Effector memory CD4-positive, alpha-beta T cell (primary cell): Measurements from ENCODE around the gene REC8.
"Not testable (repeated sequence)": the region's sequence is repeated elsewhere in the genome, so short reads cannot be mapped to it uniquely, and the experiment has no call there.

ENCODE experiments used
- DNase-seq, 3 donors: peaks; one replicate each; pipeline ENCODE4 v3.0.0-alpha.2; 2020
- H3K27ac ChIP-seq: 2 replicates; pipeline ENCODE4 v1.7.0; 2013; ENCODE audit warnings: mild to moderate bottlenecking, low read length, moderate library complexity; ENCODE audit not compliant: insufficient read depth, poor library complexity, severe bottlenecking
- H3K27me3 ChIP-seq: replicated peaks from 2 replicates; pipeline ENCODE4 v1.7.0; 2013; ENCODE audit warnings: mild to moderate bottlenecking, low read length; ENCODE audit not compliant: insufficient read depth, control insufficient read depth, poor library complexity, severe bottlenecking
- H3K36me3 ChIP-seq: 2 replicates; pipeline ENCODE4 v1.7.0; 2013; ENCODE audit warnings: mild to moderate bottlenecking, low read length, moderate library complexity; ENCODE audit not compliant: control insufficient read depth, insufficient read depth
- H3K4me1 ChIP-seq: 2 replicates; pipeline ENCODE4 v1.7.0; 2013; ENCODE audit warnings: low read length, mild to moderate bottlenecking; ENCODE audit not compliant: control insufficient read depth, insufficient read depth, poor library complexity, severe bottlenecking
- H3K4me3 ChIP-seq: 2 replicates; pipeline ENCODE4 v1.7.0; 2013; ENCODE audit warnings: low read length, low read depth, mild to moderate bottlenecking; ENCODE audit not compliant: insufficient read depth, poor library complexity, severe bottlenecking
- H3K9me3 ChIP-seq: 2 replicates; pipeline ENCODE4 v1.7.0; 2013; ENCODE audit warnings: mild to moderate bottlenecking, low read length, moderate library complexity; ENCODE audit not compliant: control insufficient read depth

Gene REC8

DNA sequence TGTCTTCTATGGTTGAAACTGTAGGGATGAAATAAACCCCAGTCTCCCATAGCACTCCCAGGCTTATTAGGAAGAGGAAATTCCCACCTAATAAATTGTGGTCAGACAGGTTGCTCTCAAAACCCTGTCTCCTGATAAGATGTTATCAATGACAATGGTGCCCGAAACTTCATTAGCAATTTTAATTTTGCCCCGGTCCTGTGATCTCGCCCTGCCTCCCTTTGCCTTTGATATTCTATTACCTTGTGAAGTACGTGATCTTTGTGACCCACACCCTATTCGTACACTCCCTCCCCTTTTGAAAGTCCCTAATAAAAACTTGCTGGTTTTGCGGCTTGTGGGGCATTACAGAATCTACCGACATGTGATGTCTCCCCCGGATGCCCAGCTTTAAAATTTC, 30.7 kb downstream of the REC8 start:
- not testable (repeated sequence) for H3K4me1 ChIP-seq

DNA sequence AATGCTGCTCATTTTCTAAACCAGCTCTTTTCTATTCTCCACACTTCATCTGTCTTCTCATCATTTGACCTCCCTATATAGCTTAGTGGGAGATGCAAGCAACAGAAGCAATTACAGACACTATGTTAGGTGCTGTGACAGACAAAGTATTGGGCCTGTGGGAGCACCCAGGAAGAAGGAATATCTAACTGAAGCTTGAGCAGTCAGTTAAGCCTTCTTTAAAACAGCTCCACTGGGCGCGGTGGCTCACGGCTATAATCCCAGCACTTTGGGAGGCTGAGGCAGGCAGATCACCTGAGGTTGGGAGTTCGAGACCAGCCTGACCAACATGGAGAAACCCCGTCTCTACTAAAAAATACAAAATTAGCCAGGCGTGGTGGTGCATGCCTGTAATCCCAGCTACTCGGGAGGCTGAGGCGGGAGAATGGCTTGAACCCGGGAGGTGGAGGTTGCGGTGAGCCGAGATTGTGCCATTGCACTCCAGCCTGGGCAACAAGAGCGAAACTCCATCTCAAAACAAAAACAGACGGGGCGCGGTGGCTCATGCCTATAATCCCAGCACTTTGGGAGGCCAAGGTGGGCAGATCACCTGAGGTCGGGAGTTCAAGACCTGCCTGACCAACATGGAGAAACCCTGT, 31.5 kb downstream of the REC8 start:
- H3K27me3 ChIP-seq, H3K4me1 ChIP-seq, H3K4me3 ChIP-seq, H3K9me3 ChIP-seq, H3K27ac ChIP-seq, DNase-seq: not testable (repeated sequence)
- H3K36me3 ChIP-seq = peaks cover 28% of the 10 kb centered on the region

More for the DNA sequence above, 30.7 kb downstream of the REC8 start:
- not testable (repeated sequence) for DNase-seq, H3K27ac ChIP-seq, H3K27me3 ChIP-seq, H3K4me3 ChIP-seq, H3K9me3 ChIP-seq
- peaks cover 22% of the 10 kb centered on the region for H3K36me3 ChIP-seq

DNA sequence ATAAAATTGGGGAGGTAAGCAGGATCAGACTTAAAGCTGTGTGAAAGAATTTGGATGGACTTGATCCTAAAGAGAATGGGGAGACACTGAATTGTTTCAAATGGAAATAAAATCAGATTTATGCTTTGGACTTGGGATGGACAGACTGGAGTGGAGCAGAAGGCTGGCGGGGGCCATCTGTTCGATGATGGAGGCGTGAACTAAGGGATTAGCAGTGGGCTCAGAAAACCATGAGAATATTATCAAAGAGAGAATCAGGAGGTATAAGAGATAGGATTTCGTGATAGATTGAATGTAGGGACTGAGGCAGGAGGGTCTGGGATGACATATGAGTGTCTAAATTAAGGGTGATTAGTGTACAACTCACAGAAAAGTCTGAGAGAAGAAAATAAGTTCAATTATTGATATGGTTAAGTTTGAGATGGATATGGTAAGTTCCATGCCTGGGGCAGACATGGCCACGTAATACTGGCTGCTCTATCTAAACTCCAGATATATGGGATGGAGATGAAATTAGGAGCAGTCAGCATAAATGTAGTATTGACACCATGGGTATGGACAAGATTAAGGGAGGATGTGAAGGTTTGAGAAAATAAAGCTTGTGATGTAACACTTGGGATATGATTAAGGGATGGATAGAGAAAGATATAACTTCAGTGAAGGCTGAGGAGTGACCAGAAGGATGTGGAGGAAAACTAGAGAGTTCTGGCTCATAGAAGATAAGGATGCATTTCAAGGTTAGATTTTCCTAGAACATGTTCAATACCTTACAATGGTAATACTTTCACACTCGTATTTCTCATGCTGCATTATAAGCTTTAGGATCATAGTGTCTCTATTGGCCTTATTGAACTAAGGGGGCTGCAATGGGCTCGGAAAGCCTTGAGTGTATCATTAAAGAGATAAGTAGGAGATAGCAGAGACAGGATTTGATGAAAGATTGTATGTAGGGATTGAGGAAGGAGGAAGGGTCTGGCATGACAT, 32.6 kb downstream of the REC8 start:
- Histone ChIP-seq H3K4me1 (no peaks in the 10 kb centered on the region), H3K4me3 (no peak overlapping the region), H3K9me3 (no peaks in the 10 kb centered on the region), H3K36me3 (peaks cover 36% of the 10 kb centered on the region), H3K27me3 (no peaks in the 10 kb centered on the region), H3K27ac (no peak overlapping the region)
- no peak for DNase-seq

DNA sequence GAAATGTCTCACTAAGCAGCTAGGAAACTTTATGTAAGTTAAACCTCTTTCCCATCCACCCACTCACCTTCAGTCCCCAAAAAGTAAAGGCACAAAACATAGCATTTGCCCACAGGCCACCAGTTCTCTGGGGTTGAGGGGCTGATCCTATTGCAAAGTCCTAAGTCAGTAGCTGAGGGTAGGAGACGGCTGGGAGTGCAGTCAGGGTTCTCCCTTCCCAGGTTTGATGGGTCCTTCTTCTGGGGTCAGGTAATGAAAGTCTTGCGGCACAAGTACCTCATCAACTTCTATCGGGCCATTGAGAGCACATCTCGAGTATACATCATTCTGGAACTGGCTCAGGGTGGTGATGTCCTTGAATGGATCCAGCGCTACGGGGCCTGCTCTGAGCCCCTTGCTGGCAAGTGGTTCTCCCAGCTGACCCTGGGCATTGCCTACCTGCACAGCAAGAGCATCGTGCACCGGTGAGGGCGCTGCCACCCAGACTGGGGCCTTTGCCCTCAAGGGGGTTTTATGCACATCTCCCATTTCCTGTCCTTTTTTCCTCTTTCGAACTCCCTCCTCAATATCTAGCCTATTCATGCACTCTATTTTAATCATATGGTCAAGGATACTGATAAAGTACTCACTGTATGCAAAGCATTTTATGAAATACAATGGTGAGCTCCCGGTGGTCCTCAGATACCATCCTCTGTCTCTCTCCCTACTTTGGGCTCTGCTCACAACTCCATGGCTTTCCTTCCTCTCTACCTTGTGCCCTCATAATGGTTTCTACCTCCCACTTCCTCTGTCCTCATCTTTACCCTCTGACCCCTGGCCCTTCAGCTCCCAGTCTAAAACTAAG, 34.6 kb downstream of the REC8 start:
- DNase-seq = no peak
- H3K36me3 ChIP-seq = peaks cover 53% of the 10 kb centered on the region
- H3K4me1 ChIP-seq = no peaks in the 10 kb centered on the region
- no peaks in the 10 kb centered on the region for H3K9me3 ChIP-seq
- H3K4me3 ChIP-seq = no peak overlapping the region
- H3K27me3 ChIP-seq = no peaks in the 10 kb centered on the region
- H3K27ac ChIP-seq = no peak overlapping the region

DNA sequence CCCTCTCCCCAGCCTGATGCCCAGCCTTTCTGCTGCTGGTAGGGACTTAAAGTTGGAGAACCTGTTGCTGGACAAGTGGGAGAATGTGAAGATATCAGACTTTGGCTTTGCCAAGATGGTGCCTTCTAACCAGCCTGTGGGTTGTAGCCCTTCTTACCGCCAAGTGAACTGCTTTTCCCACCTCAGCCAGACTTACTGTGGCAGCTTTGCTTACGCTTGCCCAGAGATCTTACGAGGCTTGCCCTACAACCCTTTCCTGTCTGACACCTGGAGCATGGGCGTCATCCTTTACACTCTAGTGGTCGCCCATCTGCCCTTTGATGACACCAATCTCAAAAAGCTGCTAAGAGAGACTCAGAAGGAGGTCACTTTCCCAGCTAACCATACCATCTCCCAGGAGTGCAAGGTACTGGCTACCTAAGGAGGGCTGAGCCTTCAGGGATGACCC, 35.2 kb downstream of the REC8 start:
- H3K4me3 ChIP-seq = no peak overlapping the region
- no peak overlapping the region for H3K27ac ChIP-seq
- H3K27me3 ChIP-seq = no peaks in the 10 kb centered on the region
- H3K36me3 ChIP-seq = peaks cover 54% of the 10 kb centered on the region
- H3K9me3 ChIP-seq = no peaks in the 10 kb centered on the region
- no peaks in the 10 kb centered on the region for H3K4me1 ChIP-seq
- no peak for DNase-seq

DNA sequence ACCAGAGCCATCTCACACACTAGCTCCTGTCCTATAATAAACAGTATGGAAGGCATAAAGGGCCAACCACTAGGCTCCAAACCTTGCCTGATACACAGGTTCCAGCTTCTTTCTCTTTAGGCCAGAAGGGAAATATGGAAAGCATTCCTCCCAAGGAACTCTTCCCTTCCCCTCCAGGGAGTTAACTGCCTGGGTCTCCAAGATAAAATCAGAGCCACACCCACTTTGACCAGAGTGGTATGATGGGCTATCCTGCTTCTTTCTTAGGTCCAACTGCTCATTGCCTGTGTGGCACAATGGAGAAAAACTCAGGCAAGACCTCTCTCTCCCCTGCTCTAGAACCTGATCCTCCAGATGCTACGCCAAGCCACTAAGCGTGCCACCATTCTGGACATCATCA, 35.7 kb downstream of the REC8 start:
- H3K4me1 ChIP-seq = no peaks in the 10 kb centered on the region
- H3K9me3 ChIP-seq = no peaks in the 10 kb centered on the region
- DNase-seq = no peak
- H3K27ac ChIP-seq = no peak overlapping the region
- H3K4me3 ChIP-seq = no peak overlapping the region
- H3K27me3 ChIP-seq = no peaks in the 10 kb centered on the region
- H3K36me3 ChIP-seq = peaks cover 54% of the 10 kb centered on the region

DNA sequence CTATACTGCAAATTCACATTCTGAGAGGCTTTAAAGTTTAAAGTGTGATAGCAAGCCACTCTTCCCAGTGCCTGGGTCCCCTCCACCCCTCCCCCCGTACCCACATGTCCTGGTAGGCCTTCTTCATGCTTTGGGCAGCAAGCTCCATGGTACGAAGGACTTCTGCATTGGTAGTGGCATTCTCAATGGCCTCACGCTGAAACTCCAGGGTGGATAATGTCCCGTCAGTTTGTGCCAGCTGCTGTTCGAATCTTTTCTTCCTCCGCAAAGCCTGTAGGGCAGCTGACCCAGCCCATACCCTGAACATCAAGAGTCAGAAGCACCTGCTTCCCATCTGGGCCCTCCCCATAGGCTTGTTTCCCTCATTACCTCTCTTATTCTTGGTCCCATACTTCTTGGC, 39.4 kb downstream of the REC8 start:
- H3K36me3 ChIP-seq = peaks cover 40% of the 10 kb centered on the region
- H3K27ac ChIP-seq = no peak overlapping the region
- no peak for DNase-seq
- no peak overlapping the region for H3K4me3 ChIP-seq
- no peaks in the 10 kb centered on the region for H3K27me3 ChIP-seq
- no peaks in the 10 kb centered on the region for H3K9me3 ChIP-seq
- peaks cover 25% of the 10 kb centered on the region for H3K4me1 ChIP-seq

DNA sequence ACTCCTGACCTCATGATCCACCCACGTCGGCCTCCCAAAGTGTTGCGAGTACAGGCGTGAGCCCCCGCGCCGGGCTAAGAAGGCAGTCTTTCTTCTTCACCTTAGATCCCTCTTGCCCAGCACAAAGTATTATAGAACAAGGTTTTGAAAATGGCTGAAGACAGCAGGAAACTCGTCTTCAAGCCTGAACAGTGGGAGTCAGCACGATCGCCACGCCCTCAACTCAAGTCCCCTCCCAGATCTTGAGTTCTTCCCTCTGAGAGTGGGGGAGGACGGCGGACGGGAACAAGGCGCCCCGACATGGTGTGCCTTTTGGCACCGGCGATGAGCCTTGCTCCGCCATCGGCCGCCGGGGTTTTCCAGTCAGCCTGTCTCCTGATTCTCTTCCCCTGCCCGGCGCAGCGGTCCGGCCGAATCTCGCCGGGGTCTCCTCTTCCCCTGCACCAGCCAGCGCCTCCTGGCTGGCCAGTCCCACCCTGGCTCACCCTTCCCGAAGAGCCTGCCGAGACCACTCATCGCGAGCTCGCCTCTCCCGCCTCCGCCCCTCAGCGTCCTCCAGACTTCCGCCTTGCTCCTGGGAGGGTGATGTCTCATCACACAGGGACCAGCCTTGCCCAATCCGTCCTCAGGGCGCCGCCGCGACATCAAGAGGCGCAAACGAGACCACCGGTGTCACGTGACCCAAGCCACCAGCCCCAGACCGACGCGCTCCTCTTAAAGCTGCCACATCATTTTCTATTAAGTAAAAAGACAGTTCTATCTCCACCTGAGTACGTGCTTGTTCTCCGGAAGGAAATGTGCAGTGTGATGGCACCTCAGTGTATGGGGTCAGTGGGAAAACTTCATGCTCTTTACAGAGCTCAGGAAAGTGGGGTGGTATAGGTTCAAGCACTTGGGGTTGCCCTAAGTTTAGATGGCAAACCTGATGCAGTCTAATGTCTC, 41.3 kb downstream of the REC8 start, which contains the start of gene CHMP4A:
CHMP4A (minus strand) TSS at position 565 of the 942 bp plus-strand sequence; CDS start at position 516, 49 bp downstream.
- Histone ChIP-seq H3K27me3 (no peaks in the 10 kb centered on the region), H3K4me1 (peaks cover 27% of the 10 kb centered on the region), H3K36me3 (peaks cover 33% of the 10 kb centered on the region), H3K4me3 (peak within 1 kb of the TSS; percentile 80), H3K27ac (peak within 1 kb of the TSS; percentile 99), H3K9me3 (no peaks in the 10 kb centered on the region)
- DNase-seq = peak; percentile 92 to 95 (median 94)
